Fibroblast of lung (primary cell): ENCODE data around the gene DSG1.

Source experiments
- CTCF ChIP-seq, 2 donors: IDR thresholded peaks in 1 of 2; conservative IDR thresholded peaks in 1 of 2; 1 replicate in 1 of 2; 2 replicates in 1 of 2; pipeline ENCODE4 v1.5.1; 2011 to 2012; ENCODE audit warnings: low read length in 2 of 2, control low read depth in 1 of 2, inconsistent platforms in 1 of 2, low read depth in 1 of 2, mild to moderate bottlenecking in 1 of 2
- EZH2 ChIP-seq: IDR thresholded peaks from 2 replicates; pipeline ENCODE4 v1.5.1; 2012; ENCODE audit warnings: low read length, control low read depth, mild to moderate bottlenecking; ENCODE audit errors: missing control alignments

GRCh38 chr18:31393286-31393685, 75.3 kb downstream of the DSG1 start:
- no peak for TF ChIP-seq CTCF (conservative IDR thresholded peaks at IDR 0.05 in 1 of 2, IDR thresholded peaks at IDR 0.05 in 1 of 2; ENCODE audit: low read depth in 1 of 2, low read length in 2 of 2)
- no peak for TF ChIP-seq EZH2
